Islet precursor cell (in vitro differentiated cells): Measurements from ENCODE around the gene RTN4RL1.

Experiments
- DNase-seq: peaks from one replicate; pipeline ENCODE4 v3.0.0-alpha.2; 2018

Gene RTN4RL1

GRCh38 chr17:2044263-2044894 is 19.2 kb upstream of the RTN4RL1 start:
- DNase-seq, result no peak

- DNase-seq, result peak; percentile 86
Measured at GRCh38 chr17:2043785-2044184, 18.7 kb upstream of the RTN4RL1 start.

GRCh38 chr17:2042933-2043332 is 17.8 kb upstream of the RTN4RL1 start:
- DNase-seq, result no peak

GRCh38 chr17:2042390-2042847 is 17.3 kb upstream of the RTN4RL1 start:
- peak; percentile 77 for DNase-seq

GRCh38 chr17:2041561-2042389 is 16.6 kb upstream of the RTN4RL1 start, which contains the start of gene OVCA2:
Gene OVCA2 (plus strand): TSS chr17:2042022. CDS start chr17:2042048, 26 bp downstream.
- DNase-seq, result peak; percentile 99

- DNase-seq, result no peak
Measured at GRCh38 chr17:2040942-2041560, 15.9 kb upstream of the RTN4RL1 start.

GRCh38 chr17:2040219-2040827 is 15.2 kb upstream of the RTN4RL1 start:
- no peak for DNase-seq

- no peak for DNase-seq
Measured at GRCh38 chr17:2037155-2037554, 12.0 kb upstream of the RTN4RL1 start.

GRCh38 chr17:2035541-2036488 is 10.7 kb upstream of the RTN4RL1 start:
- no peak for DNase-seq

GRCh38 chr17:2034806-2035540 is 9.8 kb upstream of the RTN4RL1 start:
- no peak for DNase-seq

GRCh38 chr17:2034157-2034556 is 9.0 kb upstream of the RTN4RL1 start:
- no peak for DNase-seq

GRCh38 chr17:2033153-2033552 is 8.0 kb upstream of the RTN4RL1 start:
- DNase-seq, result no peak

- DNase-seq, result peak; percentile 95
Measured at GRCh38 chr17:2030779-2031163, 5.6 kb upstream of the RTN4RL1 start.

- DNase-seq, result peak; percentile 95
Measured at GRCh38 chr17:2029911-2030778, 5.0 kb upstream of the RTN4RL1 start, which contains the start of gene DPH1. Gene DPH1 (plus strand): TSS chr17:2030153. CDS start chr17:2030170, 17 bp downstream.

GRCh38 chr17:2028737-2029136 is 3.6 kb upstream of the RTN4RL1 start:
- DNase-seq, result peak; percentile 67

- no peak for DNase-seq
Measured at GRCh38 chr17:2028234-2028614, 3.1 kb upstream of the RTN4RL1 start.

- peak; percentile 46 for DNase-seq
Measured at GRCh38 chr17:2027528-2028233, 2.5 kb upstream of the RTN4RL1 start.

GRCh38 chr17:2025622-2026309 is 632 bp upstream of the RTN4RL1 start:
- DNase-seq, result peak; percentile 94
